ENCODE data around the gene ORMDL3. TPM values are rescaled to one million over a fixed set of nuclear protein-coding genes. Genes with fewer than 3 reads are reported as not detected.

Gene ORMDL3
- total and polyA plus RNA-seq, 10 of the 15 experiments (the other 5 are each of a cell fraction or from before 2014, with no cell fraction given): 8.8 to 98.1 (median 49.9) TPM

DNA sequence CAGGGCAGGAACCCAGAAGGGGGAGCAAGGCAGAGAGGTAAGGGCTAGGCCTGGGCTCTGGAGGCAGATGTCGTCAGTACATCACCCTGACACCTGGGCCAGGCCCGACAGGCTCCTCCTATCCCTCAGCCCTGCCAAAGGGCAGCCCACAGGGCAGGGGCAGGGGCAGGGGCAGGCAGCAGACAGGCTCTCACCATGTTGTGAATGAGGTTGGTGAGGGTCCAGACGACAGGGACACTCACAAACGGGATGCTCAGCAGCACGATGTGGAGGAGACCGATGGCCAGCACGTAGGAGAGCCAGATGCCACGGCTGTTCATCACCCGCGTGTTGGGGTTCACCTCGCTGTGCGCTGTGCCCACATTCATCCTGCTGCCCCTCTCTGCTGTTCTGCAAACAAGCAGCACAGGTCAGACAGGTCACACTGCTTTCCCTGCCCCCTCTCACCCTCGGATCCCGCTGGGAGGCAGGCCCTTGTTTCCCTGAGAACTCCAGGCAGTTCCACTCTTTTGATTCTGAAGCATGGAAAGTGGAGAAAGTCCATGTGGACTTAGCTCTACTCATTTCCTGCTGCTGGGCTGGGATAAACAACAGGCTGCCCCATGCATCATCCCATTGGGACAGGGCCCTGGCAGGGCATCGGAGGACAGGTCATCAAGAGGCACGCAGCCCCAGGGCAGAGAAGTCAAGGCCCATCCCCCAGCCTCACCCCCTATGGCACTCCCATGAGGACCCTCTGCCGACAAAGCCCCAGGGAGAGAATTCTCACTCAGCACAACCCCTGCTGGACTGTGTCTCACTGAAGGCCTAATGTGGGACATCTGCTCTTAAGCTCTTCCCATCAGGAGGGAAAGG, 3.3 kb downstream of the ORMDL3 start (continued):
- TF ChIP-seq, protein P1, sequence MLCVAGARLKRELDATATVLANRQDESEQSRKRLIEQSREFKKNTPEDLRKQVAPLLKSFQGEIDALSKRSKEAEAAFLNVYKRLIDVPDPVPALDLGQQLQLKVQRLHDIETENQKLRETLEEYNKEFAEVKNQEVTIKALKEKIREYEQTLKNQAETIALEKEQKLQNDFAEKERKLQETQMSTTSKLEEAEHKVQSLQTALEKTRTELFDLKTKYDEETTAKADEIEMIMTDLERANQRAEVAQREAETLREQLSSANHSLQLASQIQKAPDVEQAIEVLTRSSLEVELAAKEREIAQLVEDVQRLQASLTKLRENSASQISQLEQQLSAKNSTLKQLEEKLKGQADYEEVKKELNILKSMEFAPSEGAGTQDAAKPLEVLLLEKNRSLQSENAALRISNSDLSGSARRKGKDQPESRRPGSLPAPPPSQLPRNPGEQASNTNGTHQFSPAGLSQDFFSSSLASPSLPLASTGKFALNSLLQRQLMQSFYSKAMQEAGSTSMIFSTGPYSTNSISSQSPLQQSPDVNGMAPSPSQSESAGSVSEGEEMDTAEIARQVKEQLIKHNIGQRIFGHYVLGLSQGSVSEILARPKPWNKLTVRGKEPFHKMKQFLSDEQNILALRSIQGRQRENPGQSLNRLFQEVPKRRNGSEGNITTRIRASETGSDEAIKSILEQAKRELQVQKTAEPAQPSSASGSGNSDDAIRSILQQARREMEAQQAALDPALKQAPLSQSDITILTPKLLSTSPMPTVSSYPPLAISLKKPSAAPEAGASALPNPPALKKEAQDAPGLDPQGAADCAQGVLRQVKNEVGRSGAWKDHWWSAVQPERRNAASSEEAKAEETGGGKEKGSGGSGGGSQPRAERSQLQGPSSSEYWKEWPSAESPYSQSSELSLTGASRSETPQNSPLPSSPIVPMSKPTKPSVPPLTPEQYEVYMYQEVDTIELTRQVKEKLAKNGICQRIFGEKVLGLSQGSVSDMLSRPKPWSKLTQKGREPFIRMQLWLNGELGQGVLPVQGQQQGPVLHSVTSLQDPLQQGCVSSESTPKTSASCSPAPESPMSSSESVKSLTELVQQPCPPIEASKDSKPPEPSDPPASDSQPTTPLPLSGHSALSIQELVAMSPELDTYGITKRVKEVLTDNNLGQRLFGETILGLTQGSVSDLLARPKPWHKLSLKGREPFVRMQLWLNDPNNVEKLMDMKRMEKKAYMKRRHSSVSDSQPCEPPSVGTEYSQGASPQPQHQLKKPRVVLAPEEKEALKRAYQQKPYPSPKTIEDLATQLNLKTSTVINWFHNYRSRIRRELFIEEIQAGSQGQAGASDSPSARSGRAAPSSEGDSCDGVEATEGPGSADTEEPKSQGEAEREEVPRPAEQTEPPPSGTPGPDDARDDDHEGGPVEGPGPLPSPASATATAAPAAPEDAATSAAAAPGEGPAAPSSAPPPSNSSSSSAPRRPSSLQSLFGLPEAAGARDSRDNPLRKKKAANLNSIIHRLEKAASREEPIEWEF (IDR thresholded peaks at IDR 0.05; ENCODE audit: insufficient replicate concordance, low read depth, low read length): no peak
- TF ChIP-seq NFIC (IDR thresholded peaks at IDR 0.05; ENCODE audit: low read depth, low read length): no peak
- no peak for TF ChIP-seq POLR2AphosphoS2 (IDR thresholded peaks at IDR 0.05; ENCODE audit: low read depth, low read length)
- TF ChIP-seq RAD21 (IDR thresholded peaks at IDR 0.05; ENCODE audit: insufficient read depth, low read depth, low read length): 0 out of 2 replicates have a peak, but pooled peaks have one; percentile 2
- no peak for TF ChIP-seq NFXL1 (IDR thresholded peaks at IDR 0.05; ENCODE audit: borderline replicate concordance)
- no peak for TF ChIP-seq ZNF384 (IDR thresholded peaks at IDR 0.05; ENCODE audit: borderline replicate concordance, low read depth, low read length)
- TF ChIP-seq, protein P2, sequence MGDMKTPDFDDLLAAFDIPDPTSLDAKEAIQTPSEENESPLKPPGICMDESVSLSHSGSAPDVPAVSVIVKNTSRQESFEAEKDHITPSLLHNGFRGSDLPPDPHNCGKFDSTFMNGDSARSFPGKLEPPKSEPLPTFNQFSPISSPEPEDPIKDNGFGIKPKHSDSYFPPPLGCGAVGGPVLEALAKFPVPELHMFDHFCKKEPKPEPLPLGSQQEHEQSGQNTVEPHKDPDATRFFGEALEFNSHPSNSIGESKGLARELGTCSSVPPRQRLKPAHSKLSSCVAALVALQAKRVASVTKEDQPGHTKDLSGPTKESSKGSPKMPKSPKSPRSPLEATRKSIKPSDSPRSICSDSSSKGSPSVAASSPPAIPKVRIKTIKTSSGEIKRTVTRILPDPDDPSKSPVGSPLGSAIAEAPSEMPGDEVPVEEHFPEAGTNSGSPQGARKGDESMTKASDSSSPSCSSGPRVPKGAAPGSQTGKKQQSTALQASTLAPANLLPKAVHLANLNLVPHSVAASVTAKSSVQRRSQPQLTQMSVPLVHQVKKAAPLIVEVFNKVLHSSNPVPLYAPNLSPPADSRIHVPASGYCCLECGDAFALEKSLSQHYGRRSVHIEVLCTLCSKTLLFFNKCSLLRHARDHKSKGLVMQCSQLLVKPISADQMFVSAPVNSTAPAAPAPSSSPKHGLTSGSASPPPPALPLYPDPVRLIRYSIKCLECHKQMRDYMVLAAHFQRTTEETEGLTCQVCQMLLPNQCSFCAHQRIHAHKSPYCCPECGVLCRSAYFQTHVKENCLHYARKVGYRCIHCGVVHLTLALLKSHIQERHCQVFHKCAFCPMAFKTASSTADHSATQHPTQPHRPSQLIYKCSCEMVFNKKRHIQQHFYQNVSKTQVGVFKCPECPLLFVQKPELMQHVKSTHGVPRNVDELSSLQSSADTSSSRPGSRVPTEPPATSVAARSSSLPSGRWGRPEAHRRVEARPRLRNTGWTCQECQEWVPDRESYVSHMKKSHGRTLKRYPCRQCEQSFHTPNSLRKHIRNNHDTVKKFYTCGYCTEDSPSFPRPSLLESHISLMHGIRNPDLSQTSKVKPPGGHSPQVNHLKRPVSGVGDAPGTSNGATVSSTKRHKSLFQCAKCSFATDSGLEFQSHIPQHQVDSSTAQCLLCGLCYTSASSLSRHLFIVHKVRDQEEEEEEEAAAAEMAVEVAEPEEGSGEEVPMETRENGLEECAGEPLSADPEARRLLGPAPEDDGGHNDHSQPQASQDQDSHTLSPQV (IDR thresholded peaks at IDR 0.05): no peak
- TF ChIP-seq ZNF24 (IDR thresholded peaks at IDR 0.05): no peak
- TF ChIP-seq ZNF274 (IDR thresholded peaks at IDR 0.05; ENCODE audit: insufficient read depth, insufficient read length): no peak
- no peak for TF ChIP-seq DPF2 (IDR thresholded peaks at IDR 0.05)
- no peak for TF ChIP-seq ETV6 (conservative IDR thresholded peaks at IDR 0.05 in 1 of 2, IDR thresholded peaks at IDR 0.05 in 1 of 2; ENCODE audit: borderline replicate concordance in 1 of 2, low read depth in 1 of 2)
- no peak for TF ChIP-seq PAX5 (IDR thresholded peaks at IDR 0.05; ENCODE audit: borderline replicate concordance, low read depth, low read length)
- no peak for TF ChIP-seq EZH2 (IDR thresholded peaks at IDR 0.05; ENCODE audit: borderline replicate concordance, control insufficient read depth, low read depth, low read length)
- no peak for TF ChIP-seq TCF12 (IDR thresholded peaks at IDR 0.05; ENCODE audit: low read depth, low read length)
- TF ChIP-seq, protein P3, sequence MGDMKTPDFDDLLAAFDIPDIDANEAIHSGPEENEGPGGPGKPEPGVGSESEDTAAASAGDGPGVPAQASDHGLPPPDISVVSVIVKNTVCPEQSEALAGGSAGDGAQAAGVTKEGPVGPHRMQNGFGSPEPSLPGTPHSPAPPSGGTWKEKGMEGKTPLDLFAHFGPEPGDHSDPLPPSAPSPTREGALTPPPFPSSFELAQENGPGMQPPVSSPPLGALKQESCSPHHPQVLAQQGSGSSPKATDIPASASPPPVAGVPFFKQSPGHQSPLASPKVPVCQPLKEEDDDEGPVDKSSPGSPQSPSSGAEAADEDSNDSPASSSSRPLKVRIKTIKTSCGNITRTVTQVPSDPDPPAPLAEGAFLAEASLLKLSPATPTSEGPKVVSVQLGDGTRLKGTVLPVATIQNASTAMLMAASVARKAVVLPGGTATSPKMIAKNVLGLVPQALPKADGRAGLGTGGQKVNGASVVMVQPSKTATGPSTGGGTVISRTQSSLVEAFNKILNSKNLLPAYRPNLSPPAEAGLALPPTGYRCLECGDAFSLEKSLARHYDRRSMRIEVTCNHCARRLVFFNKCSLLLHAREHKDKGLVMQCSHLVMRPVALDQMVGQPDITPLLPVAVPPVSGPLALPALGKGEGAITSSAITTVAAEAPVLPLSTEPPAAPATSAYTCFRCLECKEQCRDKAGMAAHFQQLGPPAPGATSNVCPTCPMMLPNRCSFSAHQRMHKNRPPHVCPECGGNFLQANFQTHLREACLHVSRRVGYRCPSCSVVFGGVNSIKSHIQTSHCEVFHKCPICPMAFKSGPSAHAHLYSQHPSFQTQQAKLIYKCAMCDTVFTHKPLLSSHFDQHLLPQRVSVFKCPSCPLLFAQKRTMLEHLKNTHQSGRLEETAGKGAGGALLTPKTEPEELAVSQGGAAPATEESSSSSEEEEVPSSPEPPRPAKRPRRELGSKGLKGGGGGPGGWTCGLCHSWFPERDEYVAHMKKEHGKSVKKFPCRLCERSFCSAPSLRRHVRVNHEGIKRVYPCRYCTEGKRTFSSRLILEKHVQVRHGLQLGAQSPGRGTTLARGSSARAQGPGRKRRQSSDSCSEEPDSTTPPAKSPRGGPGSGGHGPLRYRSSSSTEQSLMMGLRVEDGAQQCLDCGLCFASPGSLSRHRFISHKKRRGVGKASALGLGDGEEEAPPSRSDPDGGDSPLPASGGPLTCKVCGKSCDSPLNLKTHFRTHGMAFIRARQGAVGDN (IDR thresholded peaks at IDR 0.05): no peak

Data from GM12878 (cell line).